HepG2 (cell line): Measurements from ENCODE around the gene TMUB1. TPM values are rescaled to one million over a fixed set of nuclear protein-coding genes. Genes with fewer than 3 reads are reported as not detected.

Source experiments
- ATAC-seq: fragments of 200-7000 bp; cut with Tn5 transposase; 3 replicates; pipeline ENCODE4 v1.9.1; 2020; ENCODE audit warnings: mild to moderate bottlenecking, moderate library complexity
- BruUV-seq: library from RNA; stranded (reverse); fragments of 400-500 nt; replicated peaks from 2 replicates; lab custom pipeline; 2021; lab: Mats Ljungman, UMichigan
- CTCF ChIA-PET: fragments of 300-600 bp; formaldehyde crosslinking; extraction: SDS; loops from one replicate; lab custom pipeline; 2021; ENCODE audit warnings: low total read pairs, inconsistent platforms, low intra/inter-chr PET ratio; lab: Yijun Ruan, JAX
- POLR2A ChIA-PET: fragments of 350-600 bp; sonication (Branson Sonifier 250); formaldehyde crosslinking; loops from one replicate; lab custom pipeline; 2020; ENCODE audit warnings: antibody characterized with exemption, inconsistent platforms; lab: Yijun Ruan, JAX
- DNase-seq: peaks from one replicate; pipeline ENCODE4 v3.0.0-alpha.2; 2015; ENCODE audit warnings: low spot score
- FAIRE-seq: peaks from 3 replicates; lab custom pipeline; 2011; peaks lifted over from hg19 to GRCh38; lab: Jason Lieb, UNC
- H2AFZ ChIP-seq: one replicate; pipeline ENCODE4 v1.6.1; 2011; ENCODE audit warnings: low read length, inconsistent platforms
- H3K27ac ChIP-seq: fragments of 300-600 bp; 3 replicates; pipeline ENCODE4 v1.8.0; 2011; ENCODE audit warnings: mixed run types, mild to moderate bottlenecking, mixed read lengths, low read length, inconsistent platforms; ENCODE audit not compliant: insufficient read depth; ENCODE audit errors: extremely low read length
- H3K27me3 ChIP-seq, 2 experiments: fragments of 200-600 bp in 1 of 2; 2 replicates in 1 of 2; 3 replicates in 1 of 2; pipeline versions ENCODE4 v1.6.0 to v1.8.0; 2011; ENCODE audit warnings: low read length in 2 of 2, mild to moderate bottlenecking in 2 of 2, moderate library complexity in 2 of 2, inconsistent platforms in 1 of 2; ENCODE audit not compliant: insufficient read depth in 2 of 2, control insufficient read depth in 1 of 2
- H3K36me3 ChIP-seq, 2 experiments: fragments of 200-600 bp in 1 of 2; replicated peaks in 1 of 2; 2 replicates in 1 of 2; 3 replicates in 1 of 2; pipeline versions ENCODE4 v1.5.1 to v1.8.0; 2011; ENCODE audit warnings: low read length in 2 of 2, inconsistent platforms in 1 of 2; ENCODE audit not compliant: insufficient read depth in 2 of 2, control insufficient read depth in 1 of 2
- H3K4me1 ChIP-seq: 2 replicates; pipeline ENCODE4 v1.5.1; 2012; ENCODE audit warnings: low read length, inconsistent platforms; ENCODE audit not compliant: insufficient read depth
- H3K4me2 ChIP-seq: 2 replicates; pipeline ENCODE4 v1.6.0; 2011; ENCODE audit warnings: low read depth, low read length, inconsistent platforms
- H3K4me3 ChIP-seq, 3 experiments: fragments of 200-600 bp in 1 of 3; sonication (generic), shearing (Covaris generic) in 1 of 3; replicated peaks in 1 of 3; 2 replicates each; pipeline ENCODE4 v1.5.1; 2011 to 2016; ENCODE audit warnings: low read length in 3 of 3, inconsistent platforms in 2 of 3, low read depth in 2 of 3, mild to moderate bottlenecking in 2 of 3, control low read depth in 1 of 3, mixed read lengths in 1 of 3; ENCODE audit not compliant: insufficient read depth in 1 of 3
- H3K79me2 ChIP-seq: one replicate; pipeline ENCODE4 v1.6.1; 2011; ENCODE audit warnings: low read length, inconsistent platforms; ENCODE audit not compliant: insufficient read depth
- H3K9ac ChIP-seq: 2 replicates; pipeline ENCODE4 v1.6.0; 2011; ENCODE audit warnings: mild to moderate bottlenecking, low read depth, low read length, inconsistent platforms; ENCODE audit not compliant: insufficient read depth
- H3K9me3 ChIP-seq: 2 replicates; pipeline ENCODE4 v1.5.1; 2012; ENCODE audit warnings: mild to moderate bottlenecking, low read length
- H4K20me1 ChIP-seq: 2 replicates; pipeline ENCODE4 v1.6.0; 2011; ENCODE audit warnings: inconsistent platforms, mild to moderate bottlenecking, low read length, moderate library complexity; ENCODE audit not compliant: insufficient read depth
- AGO2 ChIP-seq: fragments of 200-400 bp; formaldehyde crosslinking; optimal IDR thresholded peaks from 2 replicates; pipeline ENCODE3; 2017; ENCODE audit warnings: mild to moderate bottlenecking, low read depth, low read length, moderate library complexity
- CCAR2 ChIP-seq: fragments of 200-400 bp; formaldehyde crosslinking; optimal IDR thresholded peaks from 2 replicates; pipeline ENCODE3; 2018; ENCODE audit warnings: low read depth, mild to moderate bottlenecking, low read length, moderate library complexity
- CCDC6 ChIP-seq: sonication (generic); formaldehyde crosslinking; IDR thresholded peaks from 2 replicates; pipeline ENCODE4 v1.8.1; 2022; ENCODE audit warnings: mild to moderate bottlenecking, missing genetic modification reagents, moderate library complexity
- MTF2 ChIP-seq: sonication (generic); formaldehyde crosslinking; IDR thresholded peaks from 2 replicates; pipeline ENCODE4 v1.5.0; 2020; ENCODE audit warnings: missing genetic modification reagents, borderline replicate concordance
- ONECUT2 ChIP-seq: sonication (generic); formaldehyde crosslinking; IDR thresholded peaks from 2 replicates; pipeline ENCODE4 v1.4.0; 2020; ENCODE audit warnings: missing genetic modification reagents
- PCBP2 ChIP-seq: fragments of 200-400 bp; formaldehyde crosslinking; optimal IDR thresholded peaks from 2 replicates; pipeline ENCODE3; 2018; ENCODE audit warnings: low read length, low read depth; ENCODE audit not compliant: poor library complexity, severe bottlenecking
- RBFOX2 ChIP-seq: fragments of 200-400 bp; formaldehyde crosslinking; IDR thresholded peaks from 2 replicates; pipeline ENCODE4 v1.6.1; 2017; ENCODE audit warnings: low read depth, mild to moderate bottlenecking, low read length
- SMARCE1 ChIP-seq: fragments of 450-650 bp; IDR thresholded peaks from 2 replicates; pipeline ENCODE4 v1.6.1; 2017; ENCODE audit warnings: borderline replicate concordance
- ZFP36L2 ChIP-seq: sonication (generic); formaldehyde crosslinking; IDR thresholded peaks from 2 replicates; pipeline ENCODE4 v1.4.0; 2020; ENCODE audit warnings: missing genetic modification reagents
- ZNF224 ChIP-seq: sonication (generic); formaldehyde crosslinking; IDR thresholded peaks from 2 replicates; pipeline ENCODE4 v1.5.0; 2020; ENCODE audit warnings: mild to moderate bottlenecking, missing genetic modification reagents
- ZNF329 ChIP-seq: sonication (generic); formaldehyde crosslinking; IDR thresholded peaks from 2 replicates; pipeline ENCODE4 v1.9.0; 2021; ENCODE audit warnings: low read depth, mild to moderate bottlenecking, missing genetic modification reagents
- ZNF451 ChIP-seq: sonication (generic); formaldehyde crosslinking; IDR thresholded peaks from 2 replicates; pipeline ENCODE4 v1.5.0; 2020; ENCODE audit warnings: mild to moderate bottlenecking, missing genetic modification reagents
- ZNF510 ChIP-seq: sonication (generic); formaldehyde crosslinking; IDR thresholded peaks from 2 replicates; pipeline ENCODE4 v1.4.0; 2020; ENCODE audit warnings: low read depth, mild to moderate bottlenecking, missing genetic modification reagents
- ZNF737 ChIP-seq: sonication (generic); formaldehyde crosslinking; IDR thresholded peaks from 2 replicates; pipeline ENCODE4 v1.5.0; 2020; ENCODE audit warnings: missing genetic modification reagents, mild to moderate bottlenecking, borderline replicate concordance
- ZNF780A ChIP-seq: sonication (generic); formaldehyde crosslinking; IDR thresholded peaks from 2 replicates; pipeline ENCODE4 v1.8.0; 2022; ENCODE audit warnings: mild to moderate bottlenecking, missing genetic modification reagents, moderate library complexity
- WGBS: methylation state at CpG from one replicate; pipeline ENCODE4 v1.1.6; 2017; ENCODE audit warnings: low lambda C conversion rate; 5-methylcytosine and 5-hydroxymethylcytosine counted together
- in situ Hi-C: cut with HindIII; loops from 2 replicates; pipeline ENCODE4 v1.10.0; 2017; ENCODE audit warnings: low pct_unique_long_range_greater_than_20kb; ENCODE audit not compliant: extremely low pct_ligation_motif_present
- intact Hi-C: fragments of 100-400 bp; cut with micrococcal nuclease; formaldehyde crosslinking; loops from one replicate; pipeline ENCODE4 v1.10.0; 2022; ENCODE audit not compliant: unreplicated experiment
- polyA plus RNA-seq, 8 experiments: library from polyadenylated mRNA; depleted of rRNA in 3 of 8; stranded (reverse) in 7 of 8; unstranded in 1 of 8; fragments of >200 nt; fragmentation: Illumina TruSeq in 4 of 8; extraction: Trizol in 4 of 8; gene quantifications; 2 replicates each; pipeline versions ENCODE4 v1.2.1 to v1.2.3, GENCODE V29; 2011 to 2016; ENCODE audit warnings: low read depth in 4 of 8, missing spikeins in 1 of 8, mixed read lengths in 1 of 8; ENCODE audit not compliant: insufficient read depth in 1 of 8
- total RNA-seq, 5 experiments: library from RNA; depleted of rRNA; stranded (reverse); fragments of >200 nt; fragmentation: Illumina TruSeq; extraction: Trizol; gene quantifications; 2 replicates each; pipeline ENCODE4 v1.2.3, GENCODE V29; 2016; ENCODE audit warnings: low read depth in 1 of 5
- TF ChIP-seq, protein P1 (sequence below): fragments of 450-650 bp; IDR thresholded peaks from 2 replicates; pipeline ENCODE4 v1.6.1; 2016
- TF ChIP-seq, protein P2 (sequence below): sonication (generic); formaldehyde crosslinking; IDR thresholded peaks from 2 replicates; pipeline ENCODE4 v1.4.0; 2020; ENCODE audit warnings: missing genetic modification reagents, mild to moderate bottlenecking, borderline replicate concordance

TMUB1 gene
- total and polyA plus RNA-seq, 2 of the 13 experiments (the other 11 are each of a cell fraction or from before 2014, with no cell fraction given): 44.8 to 51.6 TPM

DNA sequence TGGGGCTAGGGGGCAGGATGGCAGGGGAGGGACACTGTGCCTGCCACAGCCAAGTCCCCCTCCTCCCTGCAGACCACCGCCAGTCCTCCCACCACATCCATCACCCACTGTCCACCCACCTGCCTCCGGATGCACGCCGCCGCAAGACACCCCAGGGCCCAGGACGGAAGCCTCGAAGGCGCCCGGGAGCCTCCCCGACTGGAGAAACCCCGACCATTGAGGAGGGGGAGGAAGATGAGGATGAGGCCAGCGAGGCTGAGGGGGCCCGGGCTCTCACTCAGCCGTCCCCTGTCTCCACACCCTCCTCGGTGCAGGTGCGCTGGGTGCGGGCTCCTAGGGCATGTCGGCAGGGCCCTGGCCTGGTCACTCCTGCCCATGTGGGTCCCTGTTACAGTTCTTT is 18.8 kb downstream of the TMUB1 start:
- Histone ChIP-seq H3K9me3 (no peaks in the 10 kb centered on the region), H3K36me3 (peaks cover 11 to 47% of the 10 kb centered on the region in 2 experiments; a peak in 4 of 5 replicates), H3K27ac (no peak overlapping the region), H3K4me3 (no peak overlapping the region), H3K4me1 (peaks cover 40% of the 10 kb centered on the region), H2AFZ (no peak overlapping the region), H4K20me1 (peaks cover 4% of the 10 kb centered on the region; the same call in 1 of the 2 replicates)
- FAIRE-seq: no peak
- BruUV-seq: no TSS peak
- WGBS: 96% methylated on average over 4 of the region's 18 CpGs
- no peak for ATAC-seq
- POLR2A ChIA-PET: interaction anchor here (4.4 kb wide), 1 partner anchor 17 kb away, joined by 144 read pairs; the partner anchor contains the start of genes FASTK and TMUB1
- TF ChIP-seq RBFOX2 (0 out of 2 replicates have a peak, but pooled peaks have one; percentile 53), ZNF737 (CRISPR knock-in tag) (no peak), ZFP36L2 (CRISPR knock-in tag) (no peak), AGO2 (peak; percentile 54), CCDC6 (CRISPR knock-in tag) (no peak)
- TF ChIP-seq, protein P1, sequence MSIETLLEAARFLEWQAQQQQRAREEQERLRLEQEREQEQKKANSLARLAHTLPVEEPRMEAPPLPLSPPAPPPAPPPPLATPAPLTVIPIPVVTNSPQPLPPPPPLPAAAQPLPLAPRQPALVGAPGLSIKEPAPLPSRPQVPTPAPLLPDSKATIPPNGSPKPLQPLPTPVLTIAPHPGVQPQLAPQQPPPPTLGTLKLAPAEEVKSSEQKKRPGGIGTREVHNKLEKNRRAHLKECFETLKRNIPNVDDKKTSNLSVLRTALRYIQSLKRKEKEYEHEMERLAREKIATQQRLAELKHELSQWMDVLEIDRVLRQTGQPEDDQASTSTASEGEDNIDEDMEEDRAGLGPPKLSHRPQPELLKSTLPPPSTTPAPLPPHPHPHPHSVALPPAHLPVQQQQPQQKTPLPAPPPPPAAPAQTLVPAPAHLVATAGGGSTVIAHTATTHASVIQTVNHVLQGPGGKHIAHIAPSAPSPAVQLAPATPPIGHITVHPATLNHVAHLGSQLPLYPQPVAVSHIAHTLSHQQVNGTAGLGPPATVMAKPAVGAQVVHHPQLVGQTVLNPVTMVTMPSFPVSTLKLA: no peak
- TF ChIP-seq, all 625 proteins: peak for 2
- no peak overlapping the region for H3K4me2 ChIP-seq
- CTCF ChIA-PET: no interaction called here
- no peaks in the 10 kb centered on the region; a peak in 1 of 5 replicates for H3K27me3 ChIP-seq
- intact Hi-C loops (no loop called here), in situ Hi-C loops (no loop called here)
- no peak for DNase-seq
- peaks cover 16% of the 10 kb centered on the region for H3K79me2 ChIP-seq
- no peak overlapping the region for H3K9ac ChIP-seq

DNA sequence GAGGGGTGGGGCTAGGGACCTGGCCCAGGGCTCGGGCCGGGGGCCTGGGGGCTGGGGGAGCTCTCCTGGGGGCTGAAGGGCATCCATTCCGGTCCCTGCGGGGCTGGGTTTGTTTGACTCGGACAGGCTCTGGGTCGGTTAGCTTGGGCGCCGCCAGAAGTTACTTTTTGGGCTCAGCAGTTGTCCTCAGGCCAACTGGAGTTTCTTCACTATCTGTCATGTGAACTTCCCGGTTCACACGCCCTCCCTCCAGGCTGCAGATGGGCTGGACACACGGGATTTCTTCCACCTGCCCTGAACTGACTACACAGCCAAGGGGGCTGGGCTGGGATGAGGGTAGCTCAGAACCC is 20.1 kb downstream of the TMUB1 start:
- no peak for FAIRE-seq
- peak; percentile 41 for DNase-seq
- Histone ChIP-seq H3K4me2 (peak overlapping the region; percentile 97), H3K36me3 (peaks cover 9 to 38% of the 10 kb centered on the region in 2 experiments; a peak in 4 of 5 replicates), H2AFZ (no peak overlapping the region), H3K27me3 (no peaks in the 10 kb centered on the region; a peak in 1 of 5 replicates), H3K4me1 (peaks cover 45% of the 10 kb centered on the region), H3K4me3 (peak overlapping the region; percentile 62 to 80 (median 70)), H4K20me1 (peaks cover 4% of the 10 kb centered on the region; the same call in 1 of the 2 replicates), H3K27ac (peak overlapping the region; percentile 95), H3K9me3 (no peaks in the 10 kb centered on the region), H3K79me2 (peaks cover 16% of the 10 kb centered on the region), H3K9ac (peak overlapping the region; percentile 82)
- ChIA-PET POLR2A (interaction anchor here (0.6 to 4.4 kb wide), 19 partner anchors 9 to 457 kb away, joined by 3 to 144 read pairs (median 6); partner anchors contain the start of genes ABCB8, ABCF2, AGAP3 and FASTK), CTCF (no interaction called here)
- ATAC-seq: peak; percentile 3
- intact Hi-C loops: no loop called here
- in situ Hi-C loops: no loop called here
- BruUV-seq: no TSS peak
- 0% methylated on average over 3 of the region's 11 CpGs for WGBS
- TF ChIP-seq PCBP2 (no peak), ZNF510 (CRISPR knock-in tag) (no peak), SMARCE1 (no peak), ZNF451 (CRISPR knock-in tag) (no peak), ONECUT2 (CRISPR knock-in tag) (no peak), ZNF780A (CRISPR knock-in tag) (no peak), CCAR2 (no peak), ZNF329 (CRISPR knock-in tag) (no peak), ZNF224 (0 out of 2 replicates have a peak, but pooled peaks have one; percentile 40), MTF2 (CRISPR knock-in tag) (0 out of 2 replicates have a peak, but pooled peaks have one; percentile 64)
- TF ChIP-seq, protein P2, sequence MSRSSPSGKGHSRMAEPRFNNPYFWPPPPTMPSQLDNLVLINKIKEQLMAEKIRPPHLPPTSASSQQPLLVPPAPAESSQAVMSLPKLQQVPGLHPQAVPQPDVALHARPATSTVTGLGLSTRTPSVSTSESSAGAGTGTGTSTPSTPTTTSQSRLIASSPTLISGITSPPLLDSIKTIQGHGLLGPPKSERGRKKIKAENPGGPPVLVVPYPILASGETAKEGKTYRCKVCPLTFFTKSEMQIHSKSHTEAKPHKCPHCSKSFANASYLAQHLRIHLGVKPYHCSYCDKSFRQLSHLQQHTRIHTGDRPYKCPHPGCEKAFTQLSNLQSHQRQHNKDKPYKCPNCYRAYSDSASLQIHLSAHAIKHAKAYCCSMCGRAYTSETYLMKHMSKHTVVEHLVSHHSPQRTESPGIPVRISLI (CRISPR knock-in tag): no peak
